Cardiac muscle cell (in vitro differentiated cells and primary cell): ENCODE data around the gene NOP58. TPM values are rescaled to one million over a fixed set of nuclear protein-coding genes. Genes with fewer than 3 reads are reported as not detected.
"Not testable (repeated sequence)": the region's sequence is repeated elsewhere in the genome, so short reads cannot be mapped to it uniquely, and the experiment has no call there.

Experiments
- DNase-seq, 2 donors: peaks; one replicate each; pipeline versions ENCODE4 v3.0.0 to v3.0.0-alpha.2; 2010 to 2017; ENCODE audit warnings: low read depth in 1 of 2, low spot score in 1 of 2
- H3K27ac ChIP-seq: fragments of 200-600 bp; sonication (generic); 2 replicates; pipeline ENCODE4 v1.5.1; 2016
- H3K27me3 ChIP-seq: fragments of 200-600 bp; sonication (generic); 2 replicates; pipeline ENCODE4 v1.6.0; 2016; ENCODE audit warnings: control low read depth
- H3K36me3 ChIP-seq: fragments of 200-600 bp; sonication (generic); 2 replicates; pipeline ENCODE4 v1.5.1; 2016; ENCODE audit warnings: control low read depth
- H3K4me1 ChIP-seq: fragments of 200-600 bp; sonication (generic); 2 replicates; pipeline ENCODE4 v1.8.1; 2017; ENCODE audit warnings: low read depth, mild to moderate bottlenecking, mixed run types
- H3K4me3 ChIP-seq: fragments of 200-600 bp; sonication (generic); 2 replicates; pipeline ENCODE4 v1.5.1; 2016; ENCODE audit warnings: mild to moderate bottlenecking
- H3K9me3 ChIP-seq: fragments of 200-600 bp; sonication (generic); 2 replicates; pipeline ENCODE4 v1.5.1; 2017; ENCODE audit warnings: low read depth, mild to moderate bottlenecking, control low read depth
- CTCF ChIP-seq: IDR thresholded peaks from 2 replicates; pipeline ENCODE4 v1.5.1; 2012; ENCODE audit warnings: low read depth, mild to moderate bottlenecking, low read length
- polyA plus RNA-seq: library from polyadenylated mRNA; unstranded; fragments of >200 nt; fragmentation: Nextera tagmentation; extraction: Ambion mirVana; gene quantifications from 2 replicates; pipeline ENCODE4 v1.2.1, GENCODE V29; 2016
- total RNA-seq: library from RNA; depleted of rRNA; stranded (reverse); fragments of >200 nt; gene quantifications from 2 replicates; pipeline ENCODE4 v1.2.3, GENCODE V29; 2016

The NOP58 gene
- total and polyA plus RNA-seq, 2 experiments from 2014 or later: 66.3 to 75.0 TPM

- Histone ChIP-seq H3K36me3 (peaks cover 9% of the 10 kb centered on the region), H3K4me1 (peaks cover 5% of the 10 kb centered on the region), H3K4me3 (no peak overlapping the region), H3K27me3 (no peaks in the 10 kb centered on the region), H3K9me3 (no peaks in the 10 kb centered on the region), H3K27ac (peak overlapping the region; percentile 20)
- no peak for DNase-seq
- no peak for TF ChIP-seq CTCF
These were observed 4.9 kb downstream of the NOP58 start for GRCh38 chr2:202270487-202270886.

GRCh38 chr2:202276078-202276720, 10.6 kb downstream of the NOP58 start:
- not testable (repeated sequence) for H3K27ac ChIP-seq, H3K4me3 ChIP-seq, H3K4me1 ChIP-seq, DNase-seq, H3K9me3 ChIP-seq, H3K27me3 ChIP-seq
- peaks cover 32% of the 10 kb centered on the region for H3K36me3 ChIP-seq

GRCh38 chr2:202278036-202278760, 12.6 kb downstream of the NOP58 start:
- peak in 1 of 2 donors; percentile 65 for DNase-seq
- H3K36me3 ChIP-seq: peaks cover 49% of the 10 kb centered on the region
- no peak overlapping the region for H3K27ac ChIP-seq

GRCh38 chr2:202278944-202279343, 13.4 kb downstream of the NOP58 start:
- Histone ChIP-seq H3K36me3 (peaks cover 56% of the 10 kb centered on the region), H3K9me3 (no peaks in the 10 kb centered on the region), H3K27ac (no peak overlapping the region), H3K4me3 (no peak overlapping the region), H3K27me3 (no peaks in the 10 kb centered on the region), H3K4me1 (no peaks in the 10 kb centered on the region)
- peak; percentile 51 to 84 for DNase-seq
- peak; percentile 74 for TF ChIP-seq CTCF

More at GRCh38 chr2:202278036-202278760, 12.6 kb downstream of the NOP58 start:
- Histone ChIP-seq H3K27me3 (no peaks in the 10 kb centered on the region), H3K4me1 (no peaks in the 10 kb centered on the region), H3K9me3 (no peaks in the 10 kb centered on the region), H3K4me3 (no peak overlapping the region)
- TF ChIP-seq CTCF: no peak

GRCh38 chr2:202286595-202286994, 21.0 kb downstream of the NOP58 start:
- DNase-seq: no peak

More at GRCh38 chr2:202286595-202286994, 21.0 kb downstream of the NOP58 start:
- H3K4me3 ChIP-seq: no peak overlapping the region
- H3K36me3 ChIP-seq: peaks cover 69% of the 10 kb centered on the region
- no peaks in the 10 kb centered on the region for H3K4me1 ChIP-seq
- no peak overlapping the region for H3K27ac ChIP-seq
- H3K27me3 ChIP-seq: no peaks in the 10 kb centered on the region
- TF ChIP-seq CTCF: no peak
- H3K9me3 ChIP-seq: no peaks in the 10 kb centered on the region
